COLO668 (cell line): ENCODE results near the gene ALKBH6.

ENCODE experiments used
- DNase-seq: peaks from one replicate; lab custom pipeline; 2025; ENCODE audit not compliant: unreplicated experiment; lab: John Stamatoyannopoulos, UW

ALKBH6 gene

GRCh38 chr19:36030264-36031148 is 16.5 kb upstream of the ALKBH6 start:
- no peak for DNase-seq

GRCh38 chr19:36028313-36029041 is 14.5 kb upstream of the ALKBH6 start:
- DNase-seq: no peak

GRCh38 chr19:36027696-36028095 is 13.7 kb upstream of the ALKBH6 start:
- no peak for DNase-seq

GRCh38 chr19:36026091-36026876 is 12.3 kb upstream of the ALKBH6 start:
- DNase-seq: no peak

GRCh38 chr19:36025541-36025940 is 11.5 kb upstream of the ALKBH6 start:
- DNase-seq: no peak

GRCh38 chr19:36023432-36023831 is 9.4 kb upstream of the ALKBH6 start:
- DNase-seq: no peak

GRCh38 chr19:36019061-36019670 is 5.2 kb upstream of the ALKBH6 start:
- DNase-seq: no peak

- no peak for DNase-seq
These were observed 567 bp downstream of the ALKBH6 start for GRCh38 chr19:36013280-36014011.

- no peak for DNase-seq
These were observed 3.6 kb downstream of the ALKBH6 start for GRCh38 chr19:36010402-36010801.

- no peak for DNase-seq
These were observed 4.2 kb downstream of the ALKBH6 start for GRCh38 chr19:36009633-36010379.

- DNase-seq: peak; percentile 84
These were observed 4.8 kb downstream of the ALKBH6 start for GRCh38 chr19:36009220-36009619.

- peak; percentile 50 for DNase-seq
These were observed 5.6 kb downstream of the ALKBH6 start, which contains the start of gene SYNE4 for GRCh38 chr19:36008336-36008978. Gene SYNE4 (minus strand): TSS chr19:36008813. CDS start chr19:36008681, 132 bp downstream.

- DNase-seq: no peak
These were observed 7.1 kb downstream of the ALKBH6 start for GRCh38 chr19:36006955-36007354.

GRCh38 chr19:36003284-36003683 is 10.7 kb downstream of the ALKBH6 start:
- DNase-seq: no peak

- DNase-seq: no peak
These were observed 12.4 kb downstream of the ALKBH6 start for GRCh38 chr19:36001605-36002004.

GRCh38 chr19:35996777-35997176 is 17.2 kb downstream of the ALKBH6 start:
- DNase-seq: no peak

GRCh38 chr19:35995048-35995993 is 18.7 kb downstream of the ALKBH6 start, which contains the start of gene SDHAF1:
Gene SDHAF1 (plus strand): TSS chr19:35995188. CDS start chr19:35995275, 87 bp downstream.
- peak; percentile 96 for DNase-seq
